T-helper 9 cell (primary cell): ENCODE results near the gene LGR4.
"Not testable (repeated sequence)": the region's sequence is repeated elsewhere in the genome, so short reads cannot be mapped to it uniquely, and the experiment has no call there.

Experiments used
- DNase-seq: peaks from one replicate; pipeline ENCODE4 v3.0.0-alpha.2; 2020

Gene LGR4

DNA sequence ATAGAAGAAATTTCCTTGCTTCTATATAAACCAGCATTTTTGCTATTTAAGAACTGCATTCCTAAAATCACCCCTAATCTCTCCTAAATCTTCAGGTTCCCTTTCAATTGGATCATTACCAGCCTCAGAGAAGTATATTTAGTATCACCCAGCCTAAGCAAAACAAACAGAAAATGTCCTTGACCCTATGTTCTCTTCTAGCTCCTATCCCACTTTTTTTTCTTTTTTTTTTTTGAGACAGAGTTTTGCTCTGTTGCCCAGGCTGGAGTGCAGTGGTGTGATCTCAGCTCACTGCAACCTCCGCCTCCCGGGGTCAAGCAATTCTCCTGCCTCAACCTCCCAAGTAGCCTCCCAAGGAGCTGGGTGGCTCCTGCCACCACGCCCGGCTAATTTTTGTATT lies 137.8 kb downstream of the LGR4 start:
- DNase-seq, result not testable (repeated sequence)

DNA sequence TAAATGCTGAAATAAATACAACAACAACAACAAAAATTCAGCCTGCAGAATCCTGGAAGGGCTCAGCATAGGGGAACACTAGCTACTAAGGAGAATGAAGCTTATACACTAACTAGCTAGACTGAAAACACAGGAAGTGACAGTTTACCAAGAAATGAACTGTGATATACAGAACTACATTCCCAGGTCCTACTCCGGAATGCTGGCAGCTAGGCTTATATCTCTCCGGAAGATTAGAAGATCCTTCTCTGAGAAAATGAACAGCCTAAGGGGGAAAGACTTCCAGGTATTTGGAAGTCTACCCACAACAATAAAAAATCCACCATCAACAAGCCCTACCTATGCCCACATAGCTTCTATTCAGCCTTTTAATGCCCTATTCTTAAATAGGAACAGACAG lies 140.6 kb downstream of the LGR4 start:
- no peak for DNase-seq

DNA sequence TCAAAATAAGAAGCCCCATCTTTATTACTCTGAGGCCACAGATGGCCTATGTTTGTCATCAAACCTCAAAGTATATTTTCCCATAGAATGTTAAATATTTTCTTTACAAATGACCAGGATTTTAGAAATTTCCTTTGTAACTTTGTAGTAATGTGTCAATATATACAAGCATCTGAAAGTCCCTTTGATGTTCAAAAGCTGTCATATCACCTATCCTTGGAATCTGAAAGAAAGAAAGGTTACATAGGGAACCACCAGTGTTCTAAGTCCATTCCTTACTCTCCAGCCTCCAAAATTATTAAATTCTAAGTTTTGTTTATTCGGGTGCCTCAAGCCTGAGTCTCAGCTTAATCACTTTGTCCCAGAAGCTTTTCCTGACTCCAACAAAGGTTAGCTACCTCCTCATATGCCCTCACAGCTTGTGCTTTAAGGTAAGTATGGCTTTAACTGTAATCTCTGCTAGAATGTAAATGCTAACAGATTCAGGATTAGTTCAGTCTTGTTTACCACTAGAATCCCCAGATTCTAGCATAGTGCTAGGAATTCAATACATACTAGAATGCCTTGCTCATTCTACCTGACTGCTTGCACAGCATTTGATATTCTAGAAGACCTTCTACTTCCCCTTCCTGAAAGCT lies 141.8 kb downstream of the LGR4 start:
- no peak for DNase-seq

GRCh38 chr11:27329867-27330632 lies 142.5 kb downstream of the LGR4 start:
- DNase-seq, result no peak

- no peak for DNase-seq
These were observed 144.0 kb downstream of the LGR4 start for GRCh38 chr11:27328614-27329013.

GRCh38 chr11:27327064-27327463 lies 145.5 kb downstream of the LGR4 start:
- DNase-seq, result not testable (repeated sequence)

DNA sequence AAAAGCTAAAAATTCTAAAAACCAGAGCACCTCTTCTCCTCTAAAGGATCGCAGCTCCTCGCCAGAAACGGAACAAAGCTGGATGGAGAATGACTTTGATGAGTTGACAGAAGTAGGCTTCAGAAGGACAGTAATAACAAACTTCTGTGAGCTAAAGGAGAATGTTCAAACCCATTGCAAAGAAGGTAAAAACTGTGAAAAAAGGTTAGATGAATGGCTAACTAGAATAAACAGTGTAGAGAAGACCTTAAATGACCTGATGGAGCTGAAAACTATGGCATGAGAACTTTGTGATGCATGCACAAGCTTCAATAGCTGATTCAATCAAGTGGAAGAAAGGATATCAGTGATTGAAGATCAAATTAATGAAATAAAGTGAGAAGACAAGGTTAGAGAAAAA lies 150.4 kb downstream of the LGR4 start:
- DNase-seq, result not testable (repeated sequence)

DNA sequence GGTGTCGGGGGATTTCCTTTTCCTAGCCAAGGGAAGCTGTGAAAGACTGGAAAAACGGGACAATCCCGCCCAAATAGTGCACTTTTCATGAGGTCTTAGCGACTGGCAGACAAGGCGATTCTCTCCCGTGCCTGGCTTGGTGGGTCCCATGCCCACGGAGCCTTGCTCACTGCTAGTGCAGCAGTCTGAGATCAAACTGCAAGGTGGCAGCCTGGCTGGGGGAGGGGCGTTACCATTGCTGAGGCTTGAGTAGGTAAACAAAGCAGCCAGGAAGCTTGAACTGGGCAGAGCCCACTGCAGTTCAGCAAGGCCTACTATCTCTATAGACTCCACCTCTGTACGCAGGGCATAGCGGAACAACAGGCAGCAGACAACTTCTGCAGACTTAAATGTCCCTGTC lies 151.2 kb downstream of the LGR4 start:
- not testable (repeated sequence) for DNase-seq

GRCh38 chr11:27319072-27319471 lies 153.5 kb downstream of the LGR4 start:
- no peak for DNase-seq

GRCh38 chr11:27317751-27318150 lies 154.8 kb downstream of the LGR4 start:
- no peak for DNase-seq
